Activated CD8-positive, alpha-beta memory T cell treated with anti-CD3 and anti-CD28 coated beads, Interleukin-2, amount 10 ng/mL, durations not matched to agents 7 days and 5 days (primary cell): ENCODE results near the gene PAF1. TPM values are rescaled to one million over a fixed set of nuclear protein-coding genes. Genes with fewer than 3 reads are reported as not detected.

ENCODE experiments used
- ATAC-seq: fragments of 150-1000 bp; cut with Tn5 transposase; one replicate; pipeline ENCODE4 v1.10.0; 2021; ENCODE audit warnings: moderate library complexity
- CTCF ChIA-PET: fragments of 350-600 bp; sonication (Branson Sonifier 250); formaldehyde crosslinking; loops from one replicate; lab custom pipeline; 2021; ENCODE audit warnings: antibody characterized with exemption; lab: Charles Lee
- DNase-seq: peaks from one replicate; pipeline ENCODE4 v3.0.0-alpha.2; 2020
- H3K27ac Mint-ChIP-seq: one replicate; pipeline ENCODE4 v1.8.0; 2021; ENCODE audit warnings: mild to moderate bottlenecking, mixed read lengths
- H3K27me3 Mint-ChIP-seq: one replicate; pipeline ENCODE4 v1.8.0; 2021; ENCODE audit warnings: mixed read lengths
- H3K36me3 Mint-ChIP-seq: one replicate; pipeline ENCODE4 v1.8.0; 2021; ENCODE audit warnings: mild to moderate bottlenecking, mixed read lengths
- H3K4me1 Mint-ChIP-seq: one replicate; pipeline ENCODE4 v1.8.0; 2021; ENCODE audit warnings: mixed read lengths
- H3K4me3 Mint-ChIP-seq: one replicate; pipeline ENCODE4 v1.8.0; 2021; ENCODE audit warnings: mild to moderate bottlenecking, moderate library complexity, mixed read lengths
- H3K9me3 Mint-ChIP-seq: one replicate; pipeline ENCODE4 v1.8.0; 2022; ENCODE audit warnings: low read depth, mixed read lengths
- total RNA-seq, 2 experiments: library from RNA; stranded (reverse); gene quantifications; one replicate each; pipeline ENCODE4 v1.2.3, GENCODE V29; 2021

PAF1 gene
- total RNA-seq, 2 experiments from 2014 or later = 48.9 to 53.8 TPM

- Mint-ChIP-seq H3K27ac (peak overlapping the region; percentile 90), H3K4me3 (peak overlapping the region; percentile 49), H3K36me3 (peaks cover 23% of the 10 kb centered on the region), H3K27me3 (no peaks in the 10 kb centered on the region), H3K4me1 (peaks cover 66% of the 10 kb centered on the region), H3K9me3 (no peaks in the 10 kb centered on the region)
- peak; percentile 86 for DNase-seq
- CTCF ChIA-PET = interaction anchor here (0.7 to 5.7 kb wide), 24 partner anchors 9 to 276 kb away, joined by 3 to 152 read pairs (median 4); partner anchors contain the start of genes EID2B, GMFG, PLEKHG2 and RPS16
- ATAC-seq = peak; percentile 28
Measured at GRCh38 chr19:39398297-39398864, 7.5 kb upstream of the PAF1 start.

DNA sequence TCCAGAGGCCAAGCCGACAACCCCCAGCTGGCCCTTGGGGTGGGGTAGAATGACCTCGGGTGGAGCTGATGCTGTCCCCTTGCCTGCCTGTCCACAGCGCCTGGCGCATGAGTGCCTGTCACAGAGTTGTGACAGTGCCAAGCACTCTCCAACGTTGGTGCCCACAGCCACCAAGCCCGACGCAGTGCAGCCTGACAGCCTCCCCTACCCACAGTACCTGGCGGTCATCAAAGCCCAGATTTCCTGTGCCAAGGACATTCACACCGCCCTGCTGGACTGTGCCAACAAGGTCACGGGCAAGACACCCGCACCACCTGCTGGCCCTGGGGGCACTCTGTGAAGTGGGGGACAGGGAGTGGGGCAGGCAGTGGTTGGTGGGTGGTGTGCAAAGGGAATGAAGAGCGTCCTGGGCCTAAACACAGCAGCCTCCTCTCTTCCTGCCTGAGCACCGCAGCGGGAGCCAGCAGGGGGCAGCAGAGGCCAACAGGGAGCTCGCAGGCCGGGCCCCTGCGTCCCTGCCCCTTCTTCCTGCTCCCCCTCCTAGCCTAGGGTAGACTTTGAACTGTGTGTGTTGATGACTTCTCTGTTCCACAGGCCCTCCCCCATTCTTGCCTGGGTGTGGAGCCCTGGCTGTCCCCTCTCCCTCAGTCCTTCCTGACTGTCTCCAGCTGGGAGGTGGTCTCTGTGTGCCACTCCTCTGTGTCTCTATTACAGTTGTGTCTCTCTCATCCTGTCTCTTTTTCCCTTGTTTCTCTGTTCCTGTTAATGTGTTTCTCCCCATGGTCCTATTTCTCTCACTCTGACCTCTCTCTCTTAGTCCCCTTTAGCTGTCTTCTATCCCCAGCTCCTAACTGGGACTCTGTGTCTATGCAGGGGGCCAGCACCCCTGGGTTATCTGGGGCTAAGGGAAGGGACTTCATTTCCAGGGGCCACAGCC, 6.7 kb upstream of the PAF1 start:
- CTCF ChIA-PET = interaction anchor here (0.7 to 5.7 kb wide), 27 partner anchors 8 to 275 kb away, joined by 3 to 152 read pairs (median 4); partner anchors contain the start of genes EID2B, GMFG, PLEKHG2 and RPS16
- Mint-ChIP-seq H3K9me3 (no peaks in the 10 kb centered on the region), H3K36me3 (peaks cover 25% of the 10 kb centered on the region), H3K4me3 (peak overlapping the region; percentile 49), H3K27ac (peak overlapping the region; percentile 90), H3K4me1 (peaks cover 67% of the 10 kb centered on the region), H3K27me3 (no peaks in the 10 kb centered on the region)
- DNase-seq = peak; percentile 96
- ATAC-seq = peak; percentile 66

DNA sequence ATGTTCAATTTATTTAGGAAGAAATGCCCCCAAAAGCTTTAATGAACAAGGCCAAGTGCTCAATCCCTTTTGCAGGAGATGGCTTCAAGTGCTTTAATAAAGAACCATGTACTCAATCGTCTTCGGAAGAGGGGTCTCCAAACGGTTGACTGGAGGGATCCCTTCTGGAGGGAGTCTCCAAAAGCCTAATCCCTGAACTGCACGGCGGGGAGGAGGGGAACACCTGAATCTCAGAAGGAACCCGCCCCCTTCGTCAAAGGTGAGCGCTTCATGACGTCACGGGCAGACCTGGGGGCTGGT, 505 bp downstream of the PAF1 start:
- Mint-ChIP-seq H3K27ac (peak overlapping the region; percentile 99), H3K27me3 (no peaks in the 10 kb centered on the region), H3K36me3 (peaks cover 30% of the 10 kb centered on the region), H3K4me1 (peaks cover 39% of the 10 kb centered on the region), H3K9me3 (no peaks in the 10 kb centered on the region), H3K4me3 (peak overlapping the region; percentile 97)
- no peak for ATAC-seq
- DNase-seq = peak; percentile 89
- CTCF ChIA-PET = interaction anchor here (0.9 to 3.5 kb wide), 7 partner anchors 10 to 143 kb away, joined by 3 to 34 read pairs (median 5); partner anchors contain the start of genes PLEKHG2 and SAMD4B

DNA sequence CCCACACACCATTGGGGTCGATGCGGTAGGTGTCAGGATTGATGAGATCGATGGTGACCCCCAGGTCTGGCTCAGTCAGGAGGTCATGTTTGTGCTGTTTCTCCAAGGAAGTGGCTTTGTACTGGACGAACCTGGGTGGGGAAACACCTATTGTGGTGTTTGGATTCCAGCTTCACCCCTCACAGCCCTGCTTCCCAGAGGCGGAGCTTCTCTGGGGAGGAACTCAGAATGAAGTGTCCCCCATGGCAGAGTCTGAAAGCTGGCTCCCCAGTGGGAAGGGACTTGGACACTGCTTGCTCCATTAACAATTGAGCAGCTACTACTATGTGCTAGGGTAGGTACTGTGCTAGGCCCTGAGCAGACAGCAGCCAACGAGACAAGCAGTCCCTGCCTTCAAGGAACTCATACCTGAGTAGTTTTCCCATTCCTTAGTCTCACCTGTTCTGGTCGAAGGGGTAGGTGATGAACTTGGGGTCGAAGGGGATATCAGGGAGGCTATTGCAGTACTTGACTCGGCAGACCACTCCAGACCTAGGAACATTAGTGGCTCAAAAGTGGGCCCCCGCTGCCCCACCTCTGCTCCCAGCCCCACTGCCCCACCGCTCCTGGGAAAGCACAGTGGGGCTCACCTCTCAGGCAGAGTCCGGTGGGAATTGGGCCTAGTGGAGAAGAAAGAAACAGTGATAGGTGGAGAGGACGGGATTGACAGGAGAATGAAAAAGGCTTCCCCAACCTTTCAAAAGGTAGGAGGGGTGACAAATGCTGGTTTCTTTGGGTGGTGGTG, 1.1 kb downstream of the PAF1 start:
- DNase-seq (no peak), ATAC-seq (no peak)
- no peaks in the 10 kb centered on the region for H3K27me3 Mint-ChIP-seq
- peak overlapping the region; percentile 99 for H3K27ac Mint-ChIP-seq
- H3K36me3 Mint-ChIP-seq = peaks cover 25% of the 10 kb centered on the region
- H3K4me1 Mint-ChIP-seq = peaks cover 40% of the 10 kb centered on the region
- CTCF ChIA-PET = interaction anchor here (1.0 to 1.3 kb wide), 2 partner anchors 8 to 23 kb away, joined by 3 to 5 read pairs; no protein-coding TSS in a partner anchor
- no peaks in the 10 kb centered on the region for H3K9me3 Mint-ChIP-seq
- peak overlapping the region; percentile 97 for H3K4me3 Mint-ChIP-seq

DNA sequence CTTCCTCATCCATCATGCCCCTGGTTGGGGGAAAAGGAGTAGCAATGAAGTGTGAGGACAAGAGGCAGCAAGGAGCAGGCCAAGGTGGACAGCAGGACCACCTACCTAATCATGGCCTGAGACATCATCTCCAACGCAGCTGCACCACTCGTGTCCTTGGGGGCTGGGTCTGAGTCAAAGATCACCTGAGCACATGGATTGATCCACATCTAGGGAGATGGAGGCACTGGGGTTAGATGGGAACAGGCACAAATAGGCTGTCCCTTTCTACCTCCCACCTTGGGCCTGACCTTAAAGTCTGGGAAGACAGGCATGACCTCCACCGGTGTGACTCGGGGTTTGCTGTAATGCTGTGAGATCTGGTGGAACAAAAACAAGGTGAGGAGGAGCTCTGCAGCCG, 2.2 kb downstream of the PAF1 start:
- no peak for DNase-seq
- ATAC-seq = no peak
- peaks cover 21% of the 10 kb centered on the region for H3K36me3 Mint-ChIP-seq
- H3K4me3 Mint-ChIP-seq = no peak overlapping the region
- CTCF ChIA-PET = interaction anchor here (1.3 kb wide), 1 partner anchor 10 kb away, joined by 5 read pairs; no protein-coding TSS in a partner anchor
- H3K9me3 Mint-ChIP-seq = no peaks in the 10 kb centered on the region
- no peaks in the 10 kb centered on the region for H3K27me3 Mint-ChIP-seq
- peak overlapping the region; percentile 39 for H3K27ac Mint-ChIP-seq
- peaks cover 36% of the 10 kb centered on the region for H3K4me1 Mint-ChIP-seq

DNA sequence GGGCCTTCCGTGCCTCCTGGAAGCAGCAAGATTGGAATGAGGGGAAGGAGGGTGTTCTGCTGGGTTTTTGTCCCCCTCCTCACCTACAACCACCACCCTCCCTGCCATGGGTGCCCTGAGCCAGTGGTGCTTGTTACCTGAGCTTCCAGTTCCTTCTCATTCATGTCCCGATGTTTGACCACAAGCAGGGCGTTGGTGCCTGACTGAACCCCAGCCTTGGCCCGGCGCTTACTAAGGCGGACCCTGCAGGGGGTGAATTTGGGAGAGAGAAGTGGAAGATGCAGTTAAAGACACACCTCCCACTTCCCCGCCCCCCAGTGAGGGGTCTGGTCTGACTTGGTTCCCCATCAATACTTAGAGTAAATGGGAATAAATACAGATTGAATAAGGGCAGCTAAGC, 4.3 kb downstream of the PAF1 start:
- no peak for DNase-seq
- no peaks in the 10 kb centered on the region for H3K9me3 Mint-ChIP-seq
- peaks cover 18% of the 10 kb centered on the region for H3K36me3 Mint-ChIP-seq
- ATAC-seq = no peak
- no peak overlapping the region for H3K4me3 Mint-ChIP-seq
- H3K27ac Mint-ChIP-seq = no peak overlapping the region
- H3K27me3 Mint-ChIP-seq = no peaks in the 10 kb centered on the region
- H3K4me1 Mint-ChIP-seq = peaks cover 23% of the 10 kb centered on the region
- CTCF ChIA-PET = interaction anchor here (0.9 kb wide), 1 partner anchor 25 kb away, joined by 3 read pairs; the partner anchor contains the start of gene PLEKHG2

GRCh38 chr19:39385629-39386411, 5.1 kb downstream of the PAF1 start:
- Mint-ChIP-seq H3K27me3 (no peaks in the 10 kb centered on the region), H3K9me3 (no peaks in the 10 kb centered on the region), H3K27ac (no peak overlapping the region), H3K4me3 (no peak overlapping the region), H3K36me3 (peaks cover 25% of the 10 kb centered on the region), H3K4me1 (peaks cover 17% of the 10 kb centered on the region)
- no peak for DNase-seq
- no peak for ATAC-seq
- CTCF ChIA-PET = interaction anchor here (0.9 to 1.1 kb wide), 2 partner anchors 26 to 40 kb away, joined by 3 read pairs; partner anchors contain the start of gene PLEKHG2

DNA sequence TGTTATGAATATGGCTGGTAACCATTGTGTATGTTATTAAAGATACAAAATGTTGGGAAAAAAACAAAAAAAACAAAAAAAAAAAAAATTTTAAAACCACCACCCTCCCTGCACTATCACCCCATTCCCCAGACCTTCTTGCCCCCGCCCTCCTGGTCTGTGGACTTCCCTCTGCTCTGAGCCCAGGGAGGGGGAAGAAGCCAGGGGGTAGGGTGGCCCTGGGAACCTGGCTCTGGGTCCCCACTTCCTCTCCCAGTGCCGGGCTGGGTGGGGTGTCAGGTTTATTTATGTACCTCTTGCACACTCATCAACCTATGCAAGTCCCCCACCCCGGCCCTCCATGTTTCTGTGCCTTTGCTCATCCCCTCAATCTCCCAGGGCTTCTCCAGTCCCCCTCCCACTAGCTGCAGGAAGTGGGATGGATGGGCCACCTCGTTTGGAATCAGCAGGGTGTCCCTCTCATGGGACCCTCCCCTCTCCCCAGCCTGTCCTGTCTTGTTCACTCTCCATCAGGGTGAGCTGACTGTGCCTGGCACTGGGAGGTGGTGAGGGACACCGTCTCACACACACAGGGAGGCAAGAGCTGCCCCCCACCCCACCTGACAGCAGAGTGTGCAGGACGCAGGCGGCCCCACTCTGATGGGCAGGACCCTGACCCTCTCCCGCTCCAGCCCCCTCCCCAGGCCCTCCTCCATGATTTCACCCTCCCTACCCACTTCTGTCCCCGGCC, 5.9 kb downstream of the PAF1 start:
- H3K27ac Mint-ChIP-seq = peak overlapping the region; percentile 56
- H3K27me3 Mint-ChIP-seq = no peaks in the 10 kb centered on the region
- H3K9me3 Mint-ChIP-seq = no peaks in the 10 kb centered on the region
- ATAC-seq (no peak), DNase-seq (no peak)
- no peak overlapping the region for H3K4me3 Mint-ChIP-seq
- H3K36me3 Mint-ChIP-seq = peaks cover 26% of the 10 kb centered on the region
- peaks cover 12% of the 10 kb centered on the region for H3K4me1 Mint-ChIP-seq
- CTCF ChIA-PET = interaction anchor here (1.1 kb wide), 1 partner anchor 39 kb away, joined by 3 read pairs; no protein-coding TSS in a partner anchor

GRCh38 chr19:39382991-39383828, 7.7 kb downstream of the PAF1 start:
- DNase-seq (no peak), ATAC-seq (no peak)
- no peaks in the 10 kb centered on the region for H3K27me3 Mint-ChIP-seq
- H3K4me1 Mint-ChIP-seq = peaks cover 1% of the 10 kb centered on the region
- H3K4me3 Mint-ChIP-seq = no peak overlapping the region
- H3K27ac Mint-ChIP-seq = peak overlapping the region; percentile 7
- H3K36me3 Mint-ChIP-seq = peaks cover 20% of the 10 kb centered on the region
- no peaks in the 10 kb centered on the region for H3K9me3 Mint-ChIP-seq
- CTCF ChIA-PET = no interaction called here

- Mint-ChIP-seq H3K36me3 (peaks cover 21% of the 10 kb centered on the region), H3K4me1 (peaks cover 1% of the 10 kb centered on the region), H3K27ac (peak overlapping the region; percentile 20), H3K4me3 (no peak overlapping the region), H3K27me3 (no peaks in the 10 kb centered on the region), H3K9me3 (no peaks in the 10 kb centered on the region)
- DNase-seq = no peak
- ATAC-seq = no peak
- CTCF ChIA-PET = no interaction called here
Measured at GRCh38 chr19:39381910-39382611, 8.8 kb downstream of the PAF1 start.
